Body of pancreas (tissue), 4 donors: ENCODE results near the gene CSF1R. TPM values are rescaled to one million over a fixed set of nuclear protein-coding genes. Genes with fewer than 3 reads are reported as not detected.

Experiments
- ATAC-seq: fragments of 150-250 bp; one replicate; pipeline ENCODE4 v1.9.1; 2016
- DNase-seq, 4 donors: peaks; one replicate each; pipeline ENCODE4 v3.0.0-alpha.2; 2019
- H3K27ac ChIP-seq, 4 donors: fragments of 200-600 bp; sonication (generic); 1 replicate in 3 of 4; 2 replicates in 1 of 4; pipeline versions ENCODE4 v1.5.1 to v1.6.1; 2016 to 2019; ENCODE audit warnings: mild to moderate bottlenecking in 1 of 4, mixed read lengths in 1 of 4, moderate library complexity in 1 of 4
- H3K27me3 ChIP-seq, 2 donors: fragments of 200-600 bp; sonication (generic); one replicate each; pipeline ENCODE4 v1.6.0; 2016; ENCODE audit warnings: mild to moderate bottlenecking in 1 of 2
- H3K36me3 ChIP-seq, 2 donors: fragments of 200-600 bp; sonication (generic); replicated peaks in 1 of 2; 2 replicates each; pipeline ENCODE4 v1.5.1; 2016; ENCODE audit warnings: low read depth in 2 of 2; ENCODE audit not compliant: insufficient read depth in 1 of 2
- H3K4me1 ChIP-seq: fragments of 200-600 bp; sonication (generic); one replicate; pipeline ENCODE4 v1.6.0; 2016
- H3K4me3 ChIP-seq, 2 donors: fragments of 200-600 bp; sonication (generic); 1 replicate in 1 of 2; 2 replicates in 1 of 2; pipeline ENCODE4 v1.5.1; 2016 to 2019
- H3K9me3 ChIP-seq, 3 donors: fragments of 200-600 bp; sonication (generic); 1 replicate in 2 of 3; 2 replicates in 1 of 3; pipeline ENCODE4 v1.5.1; 2016
- CTCF ChIP-seq, 7 experiments: fragments of 450-650 bp in 4 of 7; fragments of 200-600 bp in 3 of 7; sonication (generic) in 3 of 7; IDR thresholded peaks; one replicate each; pipeline ENCODE4 v1.5.1; 2016 to 2019; ENCODE audit warnings: antibody characterized with exemption in 7 of 7
- POLR2A ChIP-seq, 3 donors: fragments of 450-650 bp; IDR thresholded peaks; one replicate each; pipeline ENCODE4 v1.6.1; 2016; ENCODE audit warnings: antibody characterized with exemption in 3 of 3, mild to moderate bottlenecking in 2 of 3
- WGBS, 2 donors: methylation state at CpG; one replicate each; pipeline ENCODE4 v1.1.5; 2017; 5-methylcytosine and 5-hydroxymethylcytosine counted together
- intact Hi-C: fragments of 100-400 bp; cut with DNase I; formaldehyde crosslinking; loops from one replicate; pipeline ENCODE4 v1.15.1; 2023
- total RNA-seq, 2 donors: library from RNA; depleted of rRNA; stranded (reverse); fragments of >200 nt; gene quantifications; one replicate each; pipeline ENCODE4 v1.1.0, GENCODE V29; 2016

Gene CSF1R
- total RNA-seq, 2 donors from 2014 or later: 5.3 to 13.5 TPM

DNA sequence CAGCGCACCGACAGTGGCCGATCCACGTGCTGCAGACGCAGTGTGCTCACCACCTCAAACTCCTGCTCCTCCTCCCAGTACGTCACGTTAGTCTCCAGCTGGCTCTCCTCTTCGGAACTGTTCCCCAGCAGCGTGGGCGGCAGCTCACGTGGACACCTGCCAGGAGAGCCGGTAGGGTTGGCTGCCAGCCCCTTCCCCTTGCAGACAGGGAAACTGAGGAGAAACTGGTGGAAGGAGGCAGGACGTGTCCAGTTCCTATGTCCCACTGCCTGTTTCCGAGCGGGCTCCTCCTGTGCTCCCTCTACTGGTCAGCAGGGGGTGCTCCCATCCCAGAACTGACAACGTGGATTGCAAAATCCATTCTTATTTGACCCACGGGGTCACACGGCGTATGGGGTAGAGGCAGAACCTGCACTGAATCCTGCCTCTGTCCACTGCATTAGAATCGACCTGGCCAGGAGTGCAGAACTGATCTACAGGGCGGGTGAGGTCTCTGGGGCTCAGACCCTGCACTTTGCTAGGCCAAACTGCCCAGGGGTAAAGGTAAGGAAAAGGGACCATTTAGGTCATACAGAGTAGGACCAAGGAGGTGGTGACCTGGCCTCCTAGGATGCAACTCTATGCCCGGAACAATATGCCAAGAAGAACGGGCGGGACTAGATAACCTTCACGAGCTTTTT, 43.6 kb upstream of the CSF1R start:
- intact Hi-C loops: loop anchor here (5.0 kb wide), 1 partner anchor 87 kb away; no protein-coding TSS in a partner anchor
- WGBS, 2 donors: 20 to 27% methylated on average over 17 to 25 of the region's 25 CpGs

GRCh38 chr5:150129454-150129812, 43.1 kb upstream of the CSF1R start:
- Histone ChIP-seq H3K27ac (no peak overlapping the region), H3K27me3 (no peaks in the 10 kb centered on the region), H3K9me3 (no peaks in the 10 kb centered on the region), H3K4me3 (no peak overlapping the region), H3K4me1 (peaks cover 8% of the 10 kb centered on the region), H3K36me3 (no peaks in the 10 kb centered on the region)
- DNase-seq (no peak), ATAC-seq (no peak)
- TF ChIP-seq CTCF (IDR thresholded peaks at IDR 0.05) (no peak), POLR2A (IDR thresholded peaks at IDR 0.05) (no peak)
- 38 to 57% methylated on average over 7 to 8 of the region's 8 CpGs for WGBS, 2 donors
- intact Hi-C loops: no loop called here

More for the DNA sequence above, 43.6 kb upstream of the CSF1R start:
- no peak overlapping the region for H3K4me3 ChIP-seq
- no peaks in the 10 kb centered on the region for H3K9me3 ChIP-seq
- H3K4me1 ChIP-seq: peaks cover 8% of the 10 kb centered on the region
- peak; percentile 77 to 80 (median 78) for DNase-seq
- no peaks in the 10 kb centered on the region for H3K27me3 ChIP-seq
- ATAC-seq: peak; percentile 89
- no peak overlapping the region for H3K27ac ChIP-seq
- no peaks in the 10 kb centered on the region for H3K36me3 ChIP-seq
- TF ChIP-seq CTCF (IDR thresholded peaks at IDR 0.05): peak; percentile 79 to 93 (median 87)
- TF ChIP-seq POLR2A (IDR thresholded peaks at IDR 0.05): no peak

DNA sequence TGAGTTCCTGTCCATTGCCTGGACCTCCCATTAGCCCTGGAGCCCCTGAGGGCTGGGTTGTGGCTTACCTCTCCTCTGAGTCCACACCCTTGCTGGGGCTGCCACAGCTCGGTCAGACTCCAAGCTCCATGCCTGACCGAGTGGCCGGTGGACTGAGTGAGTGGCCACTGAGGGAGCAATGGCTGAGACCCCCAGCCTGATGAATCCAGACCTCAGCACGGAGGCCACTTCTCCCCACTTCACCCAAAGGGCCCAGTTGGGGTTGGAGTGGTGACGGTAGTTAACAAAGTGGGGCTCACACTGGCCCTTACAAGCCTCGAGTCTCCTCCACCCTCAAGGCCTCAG, 40.5 kb upstream of the CSF1R start:
- Histone ChIP-seq H3K36me3 (no peaks in the 10 kb centered on the region), H3K27me3 (no peaks in the 10 kb centered on the region), H3K9me3 (no peaks in the 10 kb centered on the region), H3K27ac (no peak overlapping the region), H3K4me1 (peaks cover 8% of the 10 kb centered on the region), H3K4me3 (no peak overlapping the region)
- TF ChIP-seq CTCF (IDR thresholded peaks at IDR 0.05) (no peak), POLR2A (IDR thresholded peaks at IDR 0.05) (no peak)
- intact Hi-C loops: no loop called here
- WGBS, 2 donors: 73 to 81% methylated on average over 4 to 6 of the region's 6 CpGs
- no peak for ATAC-seq
- no peak for DNase-seq

- H3K36me3 ChIP-seq: no peaks in the 10 kb centered on the region
Measured at GRCh38 chr5:150126199-150126920, 40.0 kb upstream of the CSF1R start.

More at GRCh38 chr5:150126199-150126920, 40.0 kb upstream of the CSF1R start:
- H3K27ac ChIP-seq: no peak overlapping the region
- 76 to 82% methylated on average over 10 of the region's 10 CpGs for WGBS, 2 donors
- H3K27me3 ChIP-seq: no peaks in the 10 kb centered on the region
- DNase-seq: no peak
- TF ChIP-seq CTCF (IDR thresholded peaks at IDR 0.05): no peak
- TF ChIP-seq POLR2A (IDR thresholded peaks at IDR 0.05): no peak
- no peak for ATAC-seq
- intact Hi-C loops: no loop called here
- H3K4me1 ChIP-seq: peaks cover 8% of the 10 kb centered on the region
- H3K9me3 ChIP-seq: no peaks in the 10 kb centered on the region
- no peak overlapping the region for H3K4me3 ChIP-seq
